Activated T-helper 9 cell treated with anti-CD3 and anti-CD28 coated beads, Interleukin-2, amount 50 U/mL, for 16 hours (primary cell): Measurements from ENCODE around the gene RNASE11.
"Not testable (repeated sequence)": the region's sequence is repeated elsewhere in the genome, so short reads cannot be mapped to it uniquely, and the experiment has no call there.

Experiments used
- DNase-seq: peaks from one replicate; pipeline ENCODE4 v3.0.0-alpha.2; 2020; ENCODE audit warnings: low read depth

The RNASE11 gene

DNA sequence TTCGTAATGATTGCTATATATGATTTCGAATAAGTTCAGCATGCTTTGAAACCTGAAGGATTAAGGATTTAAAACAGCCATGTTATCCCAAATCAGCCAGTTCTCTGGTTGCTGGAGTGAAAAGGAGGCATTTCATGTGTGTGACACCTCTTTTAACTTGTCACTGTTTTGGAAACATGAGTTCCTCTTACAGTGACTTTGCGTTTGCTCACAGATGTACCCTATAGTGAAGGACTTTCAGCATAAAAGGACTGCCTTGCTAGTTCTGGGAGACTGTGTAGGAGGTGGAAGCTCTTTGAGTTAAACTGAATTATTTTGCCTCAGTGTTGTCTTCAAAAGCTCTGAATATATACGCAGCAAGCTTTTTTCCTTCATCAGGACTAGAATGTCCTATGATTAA is 7.6 kb downstream of the RNASE11 start:
- no peak for DNase-seq

DNA sequence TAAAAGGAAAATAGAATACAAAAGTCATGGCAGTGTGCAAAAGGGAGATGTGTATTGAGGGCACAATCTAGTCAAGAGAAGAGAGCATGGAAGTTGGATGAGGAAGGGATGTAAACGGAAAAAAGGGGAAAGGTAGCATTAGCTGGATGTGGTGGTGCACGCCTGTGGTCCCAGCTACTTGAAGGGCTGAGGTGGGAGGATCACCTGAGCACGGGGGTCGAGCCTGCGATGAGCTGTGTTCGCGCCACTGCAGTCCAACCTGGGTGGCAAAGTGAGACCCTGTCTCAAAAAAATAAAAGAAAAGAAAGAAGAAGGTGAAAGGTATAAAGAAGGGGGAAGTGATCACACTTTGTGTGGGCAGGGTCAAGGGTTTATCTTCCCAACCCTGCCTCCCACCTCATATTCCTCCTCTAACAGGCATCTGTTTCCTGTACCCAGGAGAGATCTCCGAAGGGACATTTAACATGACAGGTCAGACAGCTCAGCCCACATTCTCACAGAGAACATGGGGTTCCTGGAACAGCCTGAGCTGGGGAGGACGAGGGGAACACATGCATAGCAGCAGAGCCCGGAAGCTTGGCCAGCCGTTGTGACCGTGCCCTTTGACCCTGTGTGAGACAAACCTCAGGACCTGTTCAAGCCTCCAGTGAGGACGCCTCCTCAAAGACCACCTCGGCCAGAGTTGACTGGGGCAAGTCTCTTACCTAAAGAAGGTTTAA is 8.9 kb downstream of the RNASE11 start:
- DNase-seq: no peak

DNA sequence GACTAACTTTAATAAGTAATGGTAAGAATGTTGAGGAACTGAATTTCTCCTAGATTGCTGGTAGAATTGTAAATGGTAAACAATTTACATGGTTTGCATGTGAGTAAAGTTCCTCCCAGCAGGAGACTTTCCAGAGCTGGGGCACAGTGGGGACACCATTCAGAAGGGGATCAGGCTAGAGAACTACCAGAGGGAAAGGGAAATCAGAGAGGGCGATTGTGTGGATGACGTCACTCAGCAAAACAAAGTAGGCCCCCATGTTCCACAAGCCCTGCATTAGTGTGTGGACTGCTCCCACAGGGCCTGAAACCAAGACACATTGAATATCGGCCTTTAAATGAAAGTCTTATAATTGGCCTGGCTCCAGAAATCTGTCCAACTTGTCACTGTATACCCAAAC is 9.5 kb downstream of the RNASE11 start:
- DNase-seq: no peak

DNA sequence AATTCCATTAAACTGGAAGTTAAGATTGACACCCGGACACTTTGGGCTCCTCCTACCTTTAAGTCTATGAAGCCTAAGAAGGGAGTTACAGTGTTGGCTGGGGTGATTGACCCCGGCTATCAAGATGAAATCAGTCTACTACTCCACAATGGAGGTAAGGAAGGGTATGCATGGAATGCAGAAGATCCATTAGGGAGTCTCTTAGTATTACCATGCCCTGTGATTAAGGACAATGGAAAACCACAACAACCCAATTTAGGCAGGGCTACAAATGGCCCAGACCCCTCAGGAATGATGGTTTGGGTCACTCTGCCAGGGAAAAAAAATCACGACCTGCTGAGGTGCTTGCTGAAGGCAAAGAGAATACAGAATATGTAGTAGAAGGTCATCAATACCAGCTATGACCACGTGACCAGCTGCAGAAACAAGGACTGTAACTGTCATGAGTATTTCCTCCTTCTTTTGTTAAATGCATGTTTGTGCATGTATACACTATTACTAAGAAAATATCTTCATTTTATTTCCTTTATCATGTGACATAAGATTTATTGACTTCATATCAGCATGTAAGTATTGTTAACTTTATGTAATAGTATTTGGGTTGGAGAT is 15.3 kb downstream of the RNASE11 start:
- not testable (repeated sequence) for DNase-seq

DNA sequence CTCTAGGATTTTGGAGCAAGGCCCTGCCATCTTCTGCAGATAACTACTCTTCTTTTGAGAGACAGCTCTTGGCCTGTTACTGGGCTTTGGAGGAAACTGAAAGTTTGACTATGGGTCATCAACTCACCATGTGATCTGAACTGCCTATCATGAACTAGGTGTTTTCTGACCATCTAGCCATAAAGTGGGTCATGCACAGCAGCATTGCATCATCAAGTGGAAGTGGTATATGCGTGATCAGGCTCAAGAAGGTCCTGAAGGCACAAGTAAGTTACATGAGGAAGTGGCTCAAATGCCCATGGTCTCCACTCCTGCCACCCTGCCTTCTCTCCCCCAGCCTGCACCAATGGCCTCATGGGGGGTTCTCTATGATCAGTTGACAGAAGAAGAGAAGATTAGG is 17.1 kb downstream of the RNASE11 start:
- DNase-seq: not testable (repeated sequence)

DNA sequence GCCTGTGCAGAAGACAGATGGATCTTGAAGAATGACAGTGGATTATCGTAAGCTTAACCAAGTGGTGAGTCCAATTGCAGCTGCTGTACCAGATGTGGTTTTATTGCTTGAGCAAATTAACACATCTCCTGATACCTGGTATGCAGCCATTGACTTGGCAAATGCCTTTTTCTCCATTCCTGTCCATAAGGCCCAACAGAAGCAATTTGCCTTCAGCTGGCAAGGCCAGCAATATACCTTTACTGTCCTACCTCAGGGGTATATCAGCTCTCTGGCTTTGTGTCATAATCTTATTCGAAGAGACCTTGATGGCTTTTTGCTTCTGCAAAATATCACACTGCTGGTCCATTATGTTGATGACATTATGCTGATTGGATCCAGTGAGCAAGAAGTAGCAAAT is 17.9 kb downstream of the RNASE11 start:
- not testable (repeated sequence) for DNase-seq

DNA sequence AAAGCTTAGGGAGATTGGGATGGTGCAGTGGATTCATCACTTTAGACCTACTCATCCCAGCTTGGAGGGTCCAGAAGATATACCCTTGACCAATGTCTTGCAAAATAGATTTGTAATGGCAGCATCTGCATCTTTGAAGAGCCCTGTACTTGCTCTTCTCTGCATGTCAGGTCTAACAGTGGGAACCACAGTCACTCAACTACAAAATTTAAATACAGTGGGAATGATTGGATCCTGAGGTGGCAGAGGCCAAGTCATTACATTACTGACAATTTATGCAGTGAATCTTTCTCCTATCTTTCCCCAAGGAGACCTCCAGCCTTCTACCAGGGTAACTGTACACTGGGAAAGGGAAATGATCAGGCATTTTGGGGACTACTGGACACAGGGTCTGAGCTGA is 18.7 kb downstream of the RNASE11 start:
- no peak for DNase-seq

DNA sequence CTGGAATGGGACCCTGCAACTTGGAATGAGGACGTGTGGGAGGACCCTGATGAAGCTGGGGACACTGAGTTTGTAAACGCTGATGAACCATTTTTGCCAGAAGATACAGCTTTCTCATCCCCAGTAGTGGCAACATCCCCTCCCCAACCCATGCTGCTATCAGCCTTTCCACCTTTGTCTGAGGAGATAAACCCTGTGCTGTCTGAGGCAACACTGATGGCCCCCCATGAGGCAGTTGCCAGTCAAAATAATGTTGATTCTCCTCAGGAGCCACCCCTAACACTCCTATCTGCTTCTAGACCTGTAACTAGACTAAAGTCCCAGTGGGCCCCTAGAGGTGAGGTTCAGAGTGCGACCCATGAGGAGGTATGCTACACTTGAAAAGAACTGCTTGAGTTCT is 19.4 kb downstream of the RNASE11 start:
- DNase-seq: no peak

DNA sequence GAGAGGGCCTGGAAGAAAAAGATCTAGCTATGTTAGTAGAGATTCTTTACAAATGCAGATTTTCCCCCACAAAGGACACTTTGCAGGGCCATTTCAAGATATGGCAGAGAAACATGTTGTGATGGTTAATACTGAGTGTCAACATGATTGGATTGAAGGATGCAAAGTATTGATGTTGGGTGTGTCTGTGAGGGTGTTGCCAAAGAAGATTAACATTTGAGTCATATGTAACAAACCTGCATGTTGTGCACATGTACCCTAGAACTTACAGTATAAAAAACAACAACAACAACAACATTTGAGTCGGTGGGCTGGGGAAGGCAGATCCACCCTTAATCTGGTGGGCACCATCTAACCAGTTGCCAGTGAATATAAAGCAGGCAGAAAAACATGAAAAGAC is 20.6 kb downstream of the RNASE11 start:
- DNase-seq: not testable (repeated sequence)

DNA sequence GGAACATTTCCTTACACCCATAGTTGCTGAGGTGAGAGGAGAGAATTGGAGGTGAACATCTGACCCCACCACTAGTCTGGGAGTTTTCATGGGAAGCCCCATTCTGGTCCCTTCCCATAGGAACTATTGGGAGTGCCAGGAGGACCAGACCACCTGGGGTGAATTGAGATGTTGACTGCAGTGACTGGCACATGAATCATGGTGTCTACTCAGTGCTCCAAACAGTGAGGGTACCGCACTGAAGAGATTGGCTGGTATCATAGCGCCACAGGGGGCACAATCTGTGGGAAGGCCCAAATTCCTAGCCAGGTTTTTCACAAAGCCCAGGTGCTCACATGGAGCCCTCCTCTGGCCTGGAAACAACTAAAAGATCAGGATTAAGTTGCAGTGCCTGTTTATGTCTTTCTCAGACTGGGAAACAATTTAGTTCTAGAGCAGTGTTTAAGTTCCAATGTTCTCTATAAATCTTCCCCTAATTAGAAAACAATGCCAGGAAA is 23.3 kb downstream of the RNASE11 start:
- no peak for DNase-seq

DNA sequence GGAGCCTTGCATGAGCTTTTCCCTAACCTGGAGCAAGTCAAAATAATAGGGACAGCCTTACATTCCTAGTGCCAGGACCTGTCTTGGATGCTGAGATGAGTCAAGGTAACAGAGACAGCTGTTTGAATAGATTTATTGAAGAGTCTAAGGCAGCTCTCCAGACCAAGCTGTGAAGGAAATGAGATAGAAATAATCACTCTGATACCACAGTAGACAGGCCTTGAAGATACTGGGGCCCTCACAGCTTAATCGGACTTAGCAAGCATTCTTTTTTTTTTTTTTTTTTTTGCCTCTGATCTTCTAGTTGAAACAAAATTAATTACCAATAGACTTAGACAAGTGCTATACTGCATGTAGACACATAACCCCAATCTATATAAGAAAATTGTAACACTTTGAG is 23.8 kb downstream of the RNASE11 start:
- DNase-seq: no peak

DNA sequence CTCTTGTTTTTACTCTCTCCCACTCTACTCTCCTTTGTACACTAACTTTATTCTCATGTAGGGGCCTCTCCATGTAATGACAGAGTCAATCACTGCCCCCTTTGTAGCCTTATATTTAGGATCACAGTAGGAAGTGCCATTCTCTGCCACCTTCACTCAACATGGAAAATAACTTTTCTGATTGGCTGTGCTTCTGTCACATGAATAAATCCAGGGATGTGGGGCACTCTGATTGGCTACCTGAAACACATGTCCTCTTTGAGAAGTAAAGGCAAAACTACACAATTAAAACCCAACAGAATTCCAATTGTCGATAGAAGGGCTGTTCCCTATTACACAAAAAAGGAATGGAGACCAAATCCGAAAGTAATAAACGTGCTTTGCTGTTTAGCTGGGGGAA is 26.8 kb downstream of the RNASE11 start, which contains the start of gene RNASE9:
Gene RNASE9 (minus strand): TSS at position 87 of the 400 bp plus-strand sequence.
- no peak for DNase-seq

DNA sequence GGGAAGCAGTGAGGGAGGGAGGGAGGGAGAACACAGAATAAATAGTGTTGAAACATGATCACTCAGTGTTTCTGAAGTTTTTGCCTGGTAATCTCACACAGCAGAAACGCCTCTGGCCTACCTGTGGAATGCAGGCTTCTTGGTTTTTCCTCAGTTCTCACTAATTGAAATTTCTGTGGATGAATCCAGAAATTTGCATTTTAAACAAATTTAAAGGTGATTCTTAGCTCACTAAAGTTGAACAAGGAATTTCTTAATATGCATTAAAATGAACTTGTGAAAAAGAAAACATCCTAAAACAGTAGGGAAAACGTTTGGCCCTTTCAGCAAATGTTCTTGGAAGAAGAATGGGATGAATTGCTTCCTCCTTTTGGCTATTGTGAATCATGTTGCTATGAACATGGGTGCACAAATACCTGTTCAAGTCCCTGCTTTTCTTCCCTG is 28.3 kb downstream of the RNASE11 start:
- DNase-seq: no peak

DNA sequence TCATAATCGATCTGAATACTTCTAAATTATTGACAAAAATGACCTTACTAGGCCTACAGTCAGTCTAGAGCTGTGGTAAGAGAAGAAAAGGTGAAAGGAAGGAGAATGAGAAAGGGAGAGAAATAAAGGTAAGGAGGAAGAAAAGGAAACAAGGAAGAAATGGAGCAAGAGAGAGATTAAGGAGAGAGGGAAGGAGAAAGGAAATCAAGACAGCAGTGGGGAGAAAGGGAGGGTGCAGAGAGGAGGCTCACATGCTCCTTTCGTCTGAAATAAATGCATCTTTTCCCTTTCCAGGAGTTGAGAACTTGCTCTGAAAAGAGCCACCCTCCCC is 30.6 kb downstream of the RNASE11 start:
- DNase-seq: no peak

DNA sequence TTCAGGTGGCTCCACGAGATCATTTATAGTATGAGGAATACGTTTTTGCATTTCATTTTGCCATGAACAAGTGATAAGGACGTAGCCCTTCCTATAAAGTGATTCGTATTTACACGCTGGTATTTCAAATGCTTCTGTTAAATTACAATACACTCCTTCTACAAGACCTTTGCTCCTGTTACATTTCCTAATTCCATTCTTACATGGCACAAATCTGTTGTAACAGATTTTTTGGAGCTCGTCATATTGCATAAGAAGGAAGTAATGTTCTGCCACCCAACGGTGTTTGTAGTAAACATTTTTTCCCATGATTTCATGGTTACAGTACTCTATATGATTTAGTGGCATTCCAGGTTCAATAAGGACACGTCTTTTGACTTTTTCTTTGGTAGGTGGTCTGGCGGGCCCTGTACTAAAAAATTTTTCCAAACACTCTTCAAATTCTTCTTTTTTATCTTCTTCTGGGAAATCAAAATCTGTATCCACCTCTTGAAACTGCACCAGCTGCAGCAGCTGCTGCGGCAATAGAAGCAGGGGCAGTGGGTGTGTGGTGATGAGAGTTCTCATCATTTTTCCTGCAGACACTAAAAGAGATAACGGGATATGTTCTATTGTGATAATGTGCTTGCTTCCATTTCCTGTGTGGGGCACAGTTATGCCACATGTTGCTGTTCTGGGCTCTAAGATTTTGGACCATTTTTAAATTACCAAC is 31.1 kb downstream of the RNASE11 start:
- no peak for DNase-seq

DNA sequence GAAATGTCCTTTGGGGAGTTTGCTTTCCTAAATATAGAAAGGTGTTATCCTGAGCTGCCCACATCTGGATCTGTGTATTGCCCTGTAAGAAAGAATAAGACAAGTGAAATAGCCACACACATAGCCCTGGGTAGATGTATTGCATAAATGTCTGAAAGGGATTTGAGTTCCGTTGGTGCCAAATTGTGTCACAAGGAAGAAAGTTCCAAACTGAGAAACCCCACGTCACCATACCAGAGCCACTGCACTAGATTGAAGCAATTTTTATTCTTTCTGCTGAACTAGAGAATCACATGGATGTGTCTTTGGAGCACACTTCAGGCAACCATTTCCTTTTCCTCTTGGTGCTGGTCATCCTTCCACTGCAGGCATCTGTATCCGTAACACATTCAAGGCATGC is 32.0 kb downstream of the RNASE11 start:
- no peak for DNase-seq

DNA sequence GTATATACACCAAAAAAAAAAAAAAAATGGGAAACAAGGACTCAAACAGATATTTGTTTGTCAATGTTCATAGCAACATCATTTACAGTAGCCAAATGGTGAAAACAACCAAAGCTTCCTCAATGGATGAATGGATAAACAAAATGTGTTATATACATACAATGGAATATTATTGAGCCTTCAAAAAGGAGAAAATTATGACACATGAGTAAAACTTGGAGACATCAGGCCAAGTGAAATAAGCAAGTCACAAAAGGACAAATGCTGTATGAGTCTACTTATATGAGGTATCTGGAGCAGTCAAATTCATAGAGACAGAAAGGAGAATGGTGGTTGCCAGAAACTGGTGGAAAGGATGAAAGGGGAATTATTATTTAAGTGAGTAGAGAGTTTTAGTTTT is 34.8 kb downstream of the RNASE11 start:
- DNase-seq: no peak

DNA sequence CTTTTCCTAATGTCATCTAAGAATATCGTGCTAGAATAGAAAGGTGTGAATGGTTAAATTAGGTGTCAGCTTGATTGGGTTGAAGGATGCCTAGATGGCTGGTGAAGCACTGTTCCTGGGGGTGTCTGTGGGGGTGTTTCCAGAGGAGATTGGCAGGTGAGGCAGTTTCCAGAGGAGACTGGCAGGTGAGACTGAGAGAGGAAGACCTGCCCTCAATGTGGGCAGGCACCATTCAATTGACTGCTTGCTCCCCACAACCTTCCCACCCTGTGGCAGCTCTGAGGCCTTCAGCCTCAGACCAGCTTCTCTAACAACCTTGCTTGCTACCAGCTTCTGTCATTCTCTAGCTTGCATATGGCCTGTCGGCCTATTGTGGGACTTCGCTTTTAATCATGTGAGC is 36.2 kb downstream of the RNASE11 start:
- no peak for DNase-seq

DNA sequence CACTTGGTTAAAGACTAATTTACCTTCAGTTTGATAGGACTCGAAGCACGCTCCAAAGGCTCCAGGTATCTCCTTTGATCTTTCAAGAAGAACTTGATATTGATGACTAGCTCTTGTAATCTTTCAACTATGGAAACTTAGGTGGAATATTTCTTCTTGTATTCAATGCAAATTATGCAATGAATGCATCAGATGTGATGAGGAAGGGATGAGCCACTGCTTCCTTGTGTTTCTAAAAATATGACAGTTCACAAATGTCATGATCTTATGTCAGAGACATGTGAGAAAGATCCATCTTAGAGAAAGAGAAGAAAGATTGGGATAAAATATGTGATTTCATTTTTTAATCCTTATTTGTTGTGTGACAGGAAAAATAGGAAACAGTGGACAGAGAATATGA is 36.9 kb downstream of the RNASE11 start:
- DNase-seq: no peak

DNA sequence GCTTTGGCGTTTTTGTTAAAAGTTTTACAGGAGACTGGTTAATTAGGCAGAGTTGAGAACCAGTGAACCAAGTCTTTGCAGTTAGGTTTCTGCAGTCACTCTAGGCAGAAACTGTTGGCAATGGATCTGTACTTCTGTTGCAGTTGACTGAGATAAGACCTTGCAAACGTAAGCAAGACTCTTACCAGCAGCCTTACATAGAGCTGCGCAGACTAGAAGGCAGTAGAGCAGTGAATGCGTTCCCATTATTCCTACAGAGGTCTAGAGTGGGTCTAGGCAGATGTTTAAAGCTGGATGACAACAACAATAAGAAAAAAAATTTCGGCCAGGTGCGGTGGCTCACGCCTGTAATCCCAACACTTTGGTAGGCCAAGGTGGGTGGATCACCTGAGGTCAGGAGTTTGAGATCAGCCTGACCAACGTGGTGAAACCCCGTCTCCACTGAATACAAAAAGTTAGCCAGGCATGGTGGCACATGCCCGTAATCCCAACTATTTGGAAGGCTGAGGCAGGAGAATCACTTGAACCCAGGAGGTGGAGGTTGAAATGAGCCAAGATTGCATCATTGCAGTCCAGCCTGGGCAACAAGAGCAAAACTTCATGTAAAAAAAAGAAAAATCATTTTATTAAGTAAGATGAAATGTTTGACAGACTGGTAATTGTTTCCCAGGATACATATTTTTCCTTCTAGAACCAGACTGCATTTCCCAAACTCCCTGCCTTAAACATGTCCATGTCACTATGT is 39.2 kb downstream of the RNASE11 start:
- no peak for DNase-seq

DNA sequence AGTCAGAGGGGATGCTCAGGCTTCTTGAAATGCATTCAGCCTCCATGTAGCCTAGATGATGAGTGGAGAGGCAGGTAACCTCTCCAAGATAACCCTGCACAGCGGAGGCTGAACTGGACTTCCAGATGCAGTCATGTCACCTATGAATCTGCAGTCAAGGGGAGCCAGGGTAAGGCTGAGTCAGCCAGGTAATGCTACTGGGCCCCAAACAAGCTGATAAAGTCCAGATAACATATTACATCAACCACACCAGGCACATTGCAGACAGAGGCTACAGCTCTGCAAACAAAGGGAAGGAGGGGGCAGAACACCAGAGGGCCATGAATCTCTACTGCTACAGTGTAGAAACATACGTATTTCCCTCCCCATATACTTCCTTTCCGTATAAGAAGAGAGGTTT is 40.9 kb downstream of the RNASE11 start:
- DNase-seq: no peak

DNA sequence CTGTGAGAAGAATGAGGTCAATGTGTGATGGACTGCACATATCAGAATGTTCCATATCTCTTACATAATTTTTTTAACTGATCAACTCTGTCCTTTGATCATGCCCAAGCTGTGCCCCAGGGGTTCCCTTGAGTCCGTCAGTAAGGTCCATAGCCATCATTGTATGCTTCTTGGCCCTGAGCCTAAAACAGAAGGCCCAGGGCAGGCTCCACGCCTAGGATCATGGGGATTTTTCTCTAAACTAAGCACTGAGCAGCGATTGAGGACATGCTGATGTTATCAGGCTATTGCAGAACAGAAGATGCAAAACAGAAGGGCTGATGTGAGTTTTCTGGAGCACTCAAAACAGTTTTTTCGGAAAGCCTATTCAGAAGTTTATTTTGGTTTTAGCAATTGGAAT is 47.9 kb downstream of the RNASE11 start:
- DNase-seq: no peak
